NCI-H1694 (cell line): ENCODE data around the gene RAD51B.

Experiments
- DNase-seq: peaks from one replicate; lab custom pipeline; 2025; lab: John Stamatoyannopoulos, UW

Gene RAD51B

GRCh38 chr14:67835596-67835995 is 16.0 kb downstream of the RAD51B start:
- no peak for DNase-seq

- DNase-seq, result peak; percentile 65
Measured at GRCh38 chr14:67837011-67837624, 17.5 kb downstream of the RAD51B start.

GRCh38 chr14:67846029-67846610 is 26.5 kb downstream of the RAD51B start:
- no peak for DNase-seq

- no peak for DNase-seq
Measured at GRCh38 chr14:67850066-67850830, 30.7 kb downstream of the RAD51B start.

GRCh38 chr14:67851785-67852410 is 32.3 kb downstream of the RAD51B start:
- DNase-seq, result no peak

- DNase-seq, result no peak
Measured at GRCh38 chr14:67852926-67853604, 33.5 kb downstream of the RAD51B start.

- no peak for DNase-seq
Measured at GRCh38 chr14:67853715-67854114, 34.1 kb downstream of the RAD51B start.

- DNase-seq, result no peak
Measured at GRCh38 chr14:67856827-67857226, 37.2 kb downstream of the RAD51B start.

GRCh38 chr14:67857778-67858350 is 38.3 kb downstream of the RAD51B start:
- no peak for DNase-seq

- no peak for DNase-seq
Measured at GRCh38 chr14:67859169-67859749, 39.7 kb downstream of the RAD51B start.

- no peak for DNase-seq
Measured at GRCh38 chr14:67863223-67863622, 43.6 kb downstream of the RAD51B start.

- DNase-seq, result no peak
Measured at GRCh38 chr14:67875175-67876006, 55.8 kb downstream of the RAD51B start.

- no peak for DNase-seq
Measured at GRCh38 chr14:67879026-67879425, 59.4 kb downstream of the RAD51B start.

GRCh38 chr14:67881225-67881624 is 61.6 kb downstream of the RAD51B start:
- DNase-seq, result no peak

GRCh38 chr14:67882986-67883555 is 63.5 kb downstream of the RAD51B start:
- no peak for DNase-seq

GRCh38 chr14:67883717-67884116 is 64.1 kb downstream of the RAD51B start:
- DNase-seq, result peak; percentile 20

GRCh38 chr14:67886191-67886590 is 66.6 kb downstream of the RAD51B start:
- no peak for DNase-seq

- DNase-seq, result no peak
Measured at GRCh38 chr14:67887478-67887877, 67.9 kb downstream of the RAD51B start.

- DNase-seq, result no peak
Measured at GRCh38 chr14:67889455-67889854, 69.9 kb downstream of the RAD51B start.

GRCh38 chr14:67892466-67893100 is 73.0 kb downstream of the RAD51B start:
- DNase-seq, result no peak
